GM12801 (cell line): ENCODE data around the gene TMSB4Y.

Experiments
- TF ChIP-seq, protein P1 (sequence below): IDR thresholded peaks from one replicate; pipeline ENCODE4 v1.5.1; 2011; ENCODE audit warnings: control low read depth; ENCODE audit not compliant: insufficient read length; ENCODE audit errors: extremely low read depth

Gene TMSB4Y

GRCh38 chrY:13718996-13719395, 15.3 kb downstream of the TMSB4Y start:
- TF ChIP-seq, protein P1, sequence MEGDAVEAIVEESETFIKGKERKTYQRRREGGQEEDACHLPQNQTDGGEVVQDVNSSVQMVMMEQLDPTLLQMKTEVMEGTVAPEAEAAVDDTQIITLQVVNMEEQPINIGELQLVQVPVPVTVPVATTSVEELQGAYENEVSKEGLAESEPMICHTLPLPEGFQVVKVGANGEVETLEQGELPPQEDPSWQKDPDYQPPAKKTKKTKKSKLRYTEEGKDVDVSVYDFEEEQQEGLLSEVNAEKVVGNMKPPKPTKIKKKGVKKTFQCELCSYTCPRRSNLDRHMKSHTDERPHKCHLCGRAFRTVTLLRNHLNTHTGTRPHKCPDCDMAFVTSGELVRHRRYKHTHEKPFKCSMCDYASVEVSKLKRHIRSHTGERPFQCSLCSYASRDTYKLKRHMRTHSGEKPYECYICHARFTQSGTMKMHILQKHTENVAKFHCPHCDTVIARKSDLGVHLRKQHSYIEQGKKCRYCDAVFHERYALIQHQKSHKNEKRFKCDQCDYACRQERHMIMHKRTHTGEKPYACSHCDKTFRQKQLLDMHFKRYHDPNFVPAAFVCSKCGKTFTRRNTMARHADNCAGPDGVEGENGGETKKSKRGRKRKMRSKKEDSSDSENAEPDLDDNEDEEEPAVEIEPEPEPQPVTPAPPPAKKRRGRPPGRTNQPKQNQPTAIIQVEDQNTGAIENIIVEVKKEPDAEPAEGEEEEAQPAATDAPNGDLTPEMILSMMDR = no peak

DNA sequence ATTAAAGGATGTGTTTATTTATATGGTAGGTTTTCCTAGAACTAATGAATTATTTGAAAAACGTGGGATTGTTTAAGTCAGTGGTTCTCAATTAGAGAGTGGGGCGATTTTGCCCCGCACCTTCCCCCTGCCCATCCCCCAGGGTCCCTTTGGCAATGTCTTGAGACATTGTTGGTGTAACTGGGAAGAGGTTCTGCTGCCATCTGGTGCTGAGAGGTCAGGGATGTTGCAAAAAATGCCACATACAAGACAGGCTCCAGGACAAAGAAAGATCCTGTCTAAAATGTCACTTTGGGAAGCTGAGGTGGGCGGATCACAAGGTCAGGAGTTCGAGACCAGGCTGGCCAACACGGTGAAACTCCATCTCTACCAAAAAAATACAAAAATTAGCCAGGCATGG, 25.8 kb downstream of the TMSB4Y start:
- TF ChIP-seq, protein P1 = no peak

DNA sequence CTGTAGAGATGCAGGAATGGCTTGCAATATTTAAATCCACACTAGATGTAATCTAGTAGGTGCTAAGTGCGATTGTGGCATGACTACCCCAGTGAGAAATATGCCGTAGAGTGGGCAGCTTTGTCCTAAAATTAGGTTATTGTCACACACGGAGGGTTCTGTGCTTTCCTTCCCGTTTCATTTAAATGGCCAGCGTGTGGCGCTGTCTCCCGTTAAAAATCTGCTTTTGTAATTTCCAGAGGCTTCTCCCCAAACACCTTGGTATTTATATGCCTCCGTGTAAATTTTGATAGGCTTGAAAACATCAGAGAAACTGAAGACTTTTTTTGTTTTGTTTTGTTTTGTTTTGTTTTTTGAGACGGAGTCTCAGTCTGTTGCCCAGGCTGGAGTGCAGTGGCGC, 34.9 kb downstream of the TMSB4Y start:
- TF ChIP-seq, protein P1 = no peak

DNA sequence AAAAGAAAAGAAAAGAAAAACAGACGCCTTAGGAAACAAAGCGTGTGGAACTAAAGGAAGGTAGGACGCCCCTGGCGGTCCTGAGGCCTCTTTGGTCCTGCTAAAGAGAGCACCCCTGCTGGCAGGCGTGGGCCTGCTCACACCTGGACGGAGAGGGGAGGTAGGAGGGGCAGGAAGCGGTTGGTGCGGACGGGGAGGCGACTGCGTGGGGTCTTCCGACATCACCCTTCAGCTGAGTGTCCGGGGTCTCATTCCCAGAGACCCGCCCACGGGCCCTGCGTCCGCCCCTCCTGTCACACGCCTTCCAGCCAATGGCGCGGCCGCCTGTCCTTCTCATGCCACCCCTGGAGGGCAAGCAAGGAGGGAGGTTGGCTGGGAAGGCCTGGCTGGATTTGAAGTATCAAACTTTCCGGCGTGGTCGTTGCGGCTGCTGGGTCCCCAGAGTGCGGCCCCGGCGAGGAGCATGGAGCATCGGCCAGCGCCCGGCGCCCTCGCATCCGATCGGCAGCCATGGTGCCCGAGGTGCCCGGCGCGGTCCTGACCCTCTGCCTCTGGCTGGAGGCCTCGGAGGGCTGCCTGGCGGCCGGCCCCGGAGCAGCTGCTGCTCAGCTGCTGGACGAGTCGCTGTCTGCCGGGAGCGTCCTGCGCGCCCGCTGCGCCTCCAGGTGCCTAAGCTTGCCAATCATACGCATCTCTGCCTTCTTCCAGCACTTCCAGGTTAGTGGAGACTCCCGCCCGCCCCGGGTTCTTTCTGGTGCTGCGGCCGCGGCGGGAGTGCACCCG, 47.8 kb downstream of the TMSB4Y start:
- TF ChIP-seq, protein P1 = no peak

GRCh38 chrY:13754661-13755060, 51.0 kb downstream of the TMSB4Y start:
- TF ChIP-seq, protein P1 = no peak
